HEK293 (cell line): ENCODE results near the gene P4HA2.
A peak's percentile ranks its signal among the peaks of the same experiment; 100 is the strongest.

Experiments used
- KLF8 ChIP-seq: fragments of 450-650 bp; formaldehyde crosslinking; IDR thresholded peaks from 2 replicates; pipeline ENCODE4 v1.5.1; 2016; ENCODE audit warnings: missing biosample characterization, missing genetic modification characterization
- SETDB1 ChIP-seq: IDR thresholded peaks from one replicate; pipeline ENCODE4 v1.6.1; 2017; ENCODE audit warnings: mild to moderate bottlenecking, low read length, moderate library complexity, mixed read lengths; ENCODE audit not compliant: insufficient read length
- ZFP41 ChIP-seq: fragments of 450-650 bp; formaldehyde crosslinking; IDR thresholded peaks from 2 replicates; pipeline ENCODE4 v1.5.1; 2016; ENCODE audit warnings: missing biosample characterization, missing genetic modification characterization, borderline replicate concordance
- ZNF544 ChIP-seq: fragments of 450-650 bp; formaldehyde crosslinking; IDR thresholded peaks from 2 replicates; pipeline ENCODE4 v1.5.0; 2017; ENCODE audit warnings: missing biosample characterization, missing genetic modification characterization
- ZSCAN16 ChIP-seq: fragments of 450-650 bp; formaldehyde crosslinking; IDR thresholded peaks from 2 replicates; pipeline ENCODE4 v1.5.1; 2016; ENCODE audit warnings: missing biosample characterization, missing genetic modification characterization
- TF ChIP-seq, protein P1 (sequence below): fragments of 450-650 bp; formaldehyde crosslinking; IDR thresholded peaks from 2 replicates; pipeline ENCODE4 v1.5.1; 2016; ENCODE audit warnings: missing biosample characterization, missing genetic modification characterization

DNA sequence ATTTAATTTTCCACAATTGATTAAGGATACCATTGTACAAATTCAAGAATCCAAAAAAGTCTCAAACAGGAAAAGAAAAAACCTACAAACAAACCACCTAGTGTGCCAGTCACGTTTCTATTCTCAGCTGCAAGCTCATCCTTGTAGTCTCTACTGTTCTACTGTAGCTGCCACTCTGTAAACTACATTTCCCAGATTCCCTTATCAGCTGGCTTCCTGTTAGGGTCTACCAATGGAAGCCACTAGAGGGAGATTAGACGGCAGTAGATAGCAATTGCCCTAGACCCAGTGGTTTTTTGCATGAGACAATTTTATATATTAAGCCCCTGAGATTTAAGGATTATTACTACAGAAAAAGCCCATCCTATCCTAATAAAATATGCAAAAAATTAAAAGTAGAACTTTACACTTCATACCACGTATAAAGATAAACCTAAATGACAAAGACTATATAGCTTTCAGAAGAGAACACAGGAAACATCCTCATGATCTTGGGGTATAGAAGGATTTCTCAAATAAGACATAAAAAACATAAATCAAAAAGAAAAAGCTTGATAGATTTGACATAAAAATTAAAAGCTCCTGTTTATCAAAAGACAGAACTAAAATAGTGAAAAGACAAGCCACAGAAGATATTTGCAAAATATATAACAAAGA, 37.4 kb downstream of the P4HA2 start:
- TF ChIP-seq ZSCAN16 (tag by site-specific recombination) (no peak), ZFP41 (tag by site-specific recombination) (no peak), KLF8 (tag by site-specific recombination) (no peak), SETDB1 (no peak), ZNF544 (no peak)
- TF ChIP-seq, protein P1, sequence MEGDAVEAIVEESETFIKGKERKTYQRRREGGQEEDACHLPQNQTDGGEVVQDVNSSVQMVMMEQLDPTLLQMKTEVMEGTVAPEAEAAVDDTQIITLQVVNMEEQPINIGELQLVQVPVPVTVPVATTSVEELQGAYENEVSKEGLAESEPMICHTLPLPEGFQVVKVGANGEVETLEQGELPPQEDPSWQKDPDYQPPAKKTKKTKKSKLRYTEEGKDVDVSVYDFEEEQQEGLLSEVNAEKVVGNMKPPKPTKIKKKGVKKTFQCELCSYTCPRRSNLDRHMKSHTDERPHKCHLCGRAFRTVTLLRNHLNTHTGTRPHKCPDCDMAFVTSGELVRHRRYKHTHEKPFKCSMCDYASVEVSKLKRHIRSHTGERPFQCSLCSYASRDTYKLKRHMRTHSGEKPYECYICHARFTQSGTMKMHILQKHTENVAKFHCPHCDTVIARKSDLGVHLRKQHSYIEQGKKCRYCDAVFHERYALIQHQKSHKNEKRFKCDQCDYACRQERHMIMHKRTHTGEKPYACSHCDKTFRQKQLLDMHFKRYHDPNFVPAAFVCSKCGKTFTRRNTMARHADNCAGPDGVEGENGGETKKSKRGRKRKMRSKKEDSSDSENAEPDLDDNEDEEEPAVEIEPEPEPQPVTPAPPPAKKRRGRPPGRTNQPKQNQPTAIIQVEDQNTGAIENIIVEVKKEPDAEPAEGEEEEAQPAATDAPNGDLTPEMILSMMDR (tag by site-specific recombination): peak; percentile 74
